Cardiac muscle cell (in vitro differentiated cells and primary cell): ENCODE measurements around the gene FAM120B. TPM values are rescaled to one million over a fixed set of nuclear protein-coding genes. Genes with fewer than 3 reads are reported as not detected.
"Not testable (repeated sequence)": the region's sequence is repeated elsewhere in the genome, so short reads cannot be mapped to it uniquely, and the experiment has no call there.

Experiments used
- DNase-seq, 2 donors: peaks; one replicate each; pipeline versions ENCODE4 v3.0.0 to v3.0.0-alpha.2; 2010 to 2017; ENCODE audit warnings: low read depth in 1 of 2, low spot score in 1 of 2
- H3K27ac ChIP-seq: fragments of 200-600 bp; sonication (generic); 2 replicates; pipeline ENCODE4 v1.5.1; 2016
- H3K27me3 ChIP-seq: fragments of 200-600 bp; sonication (generic); 2 replicates; pipeline ENCODE4 v1.6.0; 2016; ENCODE audit warnings: control low read depth
- H3K36me3 ChIP-seq: fragments of 200-600 bp; sonication (generic); 2 replicates; pipeline ENCODE4 v1.5.1; 2016; ENCODE audit warnings: control low read depth
- H3K4me1 ChIP-seq: fragments of 200-600 bp; sonication (generic); 2 replicates; pipeline ENCODE4 v1.8.1; 2017; ENCODE audit warnings: low read depth, mild to moderate bottlenecking, mixed run types
- H3K4me3 ChIP-seq: fragments of 200-600 bp; sonication (generic); 2 replicates; pipeline ENCODE4 v1.5.1; 2016; ENCODE audit warnings: mild to moderate bottlenecking
- H3K9me3 ChIP-seq: fragments of 200-600 bp; sonication (generic); 2 replicates; pipeline ENCODE4 v1.5.1; 2017; ENCODE audit warnings: low read depth, mild to moderate bottlenecking, control low read depth
- CTCF ChIP-seq: IDR thresholded peaks from 2 replicates; pipeline ENCODE4 v1.5.1; 2012; ENCODE audit warnings: low read depth, mild to moderate bottlenecking, low read length
- polyA plus RNA-seq: library from polyadenylated mRNA; unstranded; fragments of >200 nt; fragmentation: Nextera tagmentation; extraction: Ambion mirVana; gene quantifications from 2 replicates; pipeline ENCODE4 v1.2.1, GENCODE V29; 2016
- total RNA-seq: library from RNA; depleted of rRNA; stranded (reverse); fragments of >200 nt; gene quantifications from 2 replicates; pipeline ENCODE4 v1.2.3, GENCODE V29; 2016

Gene FAM120B
- total and polyA plus RNA-seq, 2 experiments from 2014 or later = 13.2 to 24.9 TPM

- Histone ChIP-seq H3K36me3 (peaks cover 36% of the 10 kb centered on the region), H3K27me3 (no peaks in the 10 kb centered on the region), H3K9me3 (no peaks in the 10 kb centered on the region), H3K4me3 (no peak overlapping the region), H3K4me1 (no peaks in the 10 kb centered on the region), H3K27ac (peak overlapping the region; percentile 13)
- no peak for DNase-seq
- no peak for TF ChIP-seq CTCF
Observed at GRCh38 chr6:170393807-170394399, 87.3 kb downstream of the FAM120B start.

DNA sequence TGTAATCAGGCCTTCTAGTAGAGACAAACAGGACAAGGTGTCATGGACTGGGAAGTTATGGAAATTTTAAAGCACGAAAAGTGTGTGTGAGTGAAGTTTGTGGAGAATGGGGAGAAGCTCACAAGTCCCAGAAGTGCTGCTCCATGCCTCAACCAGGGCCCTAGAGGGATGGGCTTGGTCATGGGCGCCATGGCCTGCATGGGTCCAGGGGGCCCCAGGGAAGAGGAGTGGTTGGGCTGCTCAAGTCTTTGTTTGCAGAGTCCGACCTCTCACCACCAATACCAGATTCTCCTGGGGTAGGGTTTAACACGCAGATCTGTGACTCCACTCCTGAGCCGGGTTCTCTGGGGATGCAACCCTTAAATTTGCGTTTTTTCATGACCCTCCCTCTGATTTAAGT lies 88.4 kb downstream of the FAM120B start:
- TF ChIP-seq CTCF = no peak
- Histone ChIP-seq H3K36me3 (peaks cover 30% of the 10 kb centered on the region), H3K4me3 (no peak overlapping the region), H3K9me3 (no peaks in the 10 kb centered on the region), H3K27me3 (no peaks in the 10 kb centered on the region), H3K27ac (no peak overlapping the region), H3K4me1 (no peaks in the 10 kb centered on the region)
- DNase-seq = no peak

- not testable (repeated sequence) for H3K4me3 ChIP-seq, H3K9me3 ChIP-seq, H3K27ac ChIP-seq, DNase-seq, H3K27me3 ChIP-seq
- H3K36me3 ChIP-seq = peaks cover 16% of the 10 kb centered on the region
- peaks cover 12% of the 10 kb centered on the region for H3K4me1 ChIP-seq
Observed at GRCh38 chr6:170398743-170399369, 92.3 kb downstream of the FAM120B start.

GRCh38 chr6:170399955-170400558 lies 93.5 kb downstream of the FAM120B start:
- H3K4me3 ChIP-seq, H3K27ac ChIP-seq, DNase-seq, H3K27me3 ChIP-seq, H3K9me3 ChIP-seq: not testable (repeated sequence)
- H3K4me1 ChIP-seq = peaks cover 15% of the 10 kb centered on the region
- H3K36me3 ChIP-seq = peaks cover 23% of the 10 kb centered on the region

GRCh38 chr6:170402318-170403040 lies 95.9 kb downstream of the FAM120B start:
- no peak for DNase-seq
- peaks cover 22% of the 10 kb centered on the region for H3K36me3 ChIP-seq
- H3K27ac ChIP-seq = peak overlapping the region; percentile 82
- no peak for TF ChIP-seq CTCF
- H3K4me1 ChIP-seq = peaks cover 15% of the 10 kb centered on the region
- no peaks in the 10 kb centered on the region for H3K27me3 ChIP-seq
- no peak overlapping the region for H3K4me3 ChIP-seq
- no peaks in the 10 kb centered on the region for H3K9me3 ChIP-seq

DNA sequence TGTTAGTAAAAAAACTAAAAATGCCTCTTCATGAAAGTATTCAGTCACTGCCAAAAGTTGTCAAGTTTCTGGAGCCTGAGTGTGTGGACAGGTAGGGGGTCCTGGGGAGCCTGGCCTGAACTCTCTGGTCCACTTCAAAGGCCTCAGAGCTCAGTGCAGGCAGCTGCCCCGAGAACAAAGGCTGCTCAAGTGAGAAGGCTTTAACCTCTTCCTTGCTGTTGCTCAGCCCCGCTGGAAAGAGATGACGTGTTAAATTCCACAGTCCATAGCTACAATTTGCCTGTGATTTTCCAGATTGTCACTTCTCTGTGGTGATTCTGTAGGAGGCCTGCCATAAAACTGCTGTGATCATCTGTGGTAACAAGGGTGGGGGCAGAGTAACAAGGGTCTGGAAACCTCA lies 96.9 kb downstream of the FAM120B start:
- peaks cover 22% of the 10 kb centered on the region for H3K36me3 ChIP-seq
- peaks cover 15% of the 10 kb centered on the region for H3K4me1 ChIP-seq
- no peaks in the 10 kb centered on the region for H3K9me3 ChIP-seq
- H3K27me3 ChIP-seq = no peaks in the 10 kb centered on the region
- H3K4me3 ChIP-seq = no peak overlapping the region
- peak; percentile 64 to 72 for DNase-seq
- H3K27ac ChIP-seq = peak overlapping the region; percentile 82
- TF ChIP-seq CTCF = no peak
